Mammary epithelial cell (primary cell): Measurements from ENCODE around the gene POU2F1.

Source experiments
- EZH2 ChIP-seq: IDR thresholded peaks from 2 replicates; pipeline ENCODE4 v1.6.1; 2012; ENCODE audit warnings: low read length, inconsistent platforms, borderline replicate concordance
- TF ChIP-seq, protein P1 (sequence below), 2 donors: IDR thresholded peaks in 1 of 2; conservative IDR thresholded peaks in 1 of 2; 2 replicates each; pipeline ENCODE4 v1.5.1; 2011 to 2012; ENCODE audit warnings: inconsistent platforms in 2 of 2, low read length in 2 of 2, mild to moderate bottlenecking in 2 of 2, control low read depth in 1 of 2, low read depth in 1 of 2; ENCODE audit not compliant: insufficient read depth in 1 of 2; ENCODE audit errors: extremely low read depth in 1 of 2

GRCh38 chr1:167333124-167333523 is 112.4 kb downstream of the POU2F1 start:
- TF ChIP-seq, protein P1, sequence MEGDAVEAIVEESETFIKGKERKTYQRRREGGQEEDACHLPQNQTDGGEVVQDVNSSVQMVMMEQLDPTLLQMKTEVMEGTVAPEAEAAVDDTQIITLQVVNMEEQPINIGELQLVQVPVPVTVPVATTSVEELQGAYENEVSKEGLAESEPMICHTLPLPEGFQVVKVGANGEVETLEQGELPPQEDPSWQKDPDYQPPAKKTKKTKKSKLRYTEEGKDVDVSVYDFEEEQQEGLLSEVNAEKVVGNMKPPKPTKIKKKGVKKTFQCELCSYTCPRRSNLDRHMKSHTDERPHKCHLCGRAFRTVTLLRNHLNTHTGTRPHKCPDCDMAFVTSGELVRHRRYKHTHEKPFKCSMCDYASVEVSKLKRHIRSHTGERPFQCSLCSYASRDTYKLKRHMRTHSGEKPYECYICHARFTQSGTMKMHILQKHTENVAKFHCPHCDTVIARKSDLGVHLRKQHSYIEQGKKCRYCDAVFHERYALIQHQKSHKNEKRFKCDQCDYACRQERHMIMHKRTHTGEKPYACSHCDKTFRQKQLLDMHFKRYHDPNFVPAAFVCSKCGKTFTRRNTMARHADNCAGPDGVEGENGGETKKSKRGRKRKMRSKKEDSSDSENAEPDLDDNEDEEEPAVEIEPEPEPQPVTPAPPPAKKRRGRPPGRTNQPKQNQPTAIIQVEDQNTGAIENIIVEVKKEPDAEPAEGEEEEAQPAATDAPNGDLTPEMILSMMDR (conservative IDR thresholded peaks at IDR 0.05 in 1 of 2, IDR thresholded peaks at IDR 0.05 in 1 of 2; ENCODE audit: extremely low read depth in 1 of 2, insufficient read depth in 1 of 2, low read depth in 1 of 2, low read length in 2 of 2), result no peak
- no peak for TF ChIP-seq EZH2
